Cardiac fibroblast (primary cell): Measurements from ENCODE around the gene ARHGEF38.
"Not testable (repeated sequence)": the region's sequence is repeated elsewhere in the genome, so short reads cannot be mapped to it uniquely, and the experiment has no call there.

Source experiments
- DNase-seq, 2 donors: peaks; one replicate each; pipeline versions ENCODE4 v3.0.0 to v3.0.0-alpha.2; 2010; ENCODE audit warnings: low read depth in 2 of 2
- H3K4me3 ChIP-seq, 2 donors: replicated peaks in 1 of 2; 1 replicate in 1 of 2; 2 replicates in 1 of 2; pipeline ENCODE4 v1.5.1; 2011; ENCODE audit warnings: low read depth in 2 of 2, low read length in 2 of 2, mild to moderate bottlenecking in 2 of 2, moderate library complexity in 1 of 2
- CTCF ChIP-seq: IDR thresholded peaks from one replicate; pipeline ENCODE4 v1.5.1; 2011; ENCODE audit warnings: low read depth, mild to moderate bottlenecking, low read length, inconsistent platforms

ARHGEF38 gene

GRCh38 chr4:105603158-105603557, 50.7 kb downstream of the ARHGEF38 start:
- no peak for DNase-seq
- H3K4me3 ChIP-seq, result no peak overlapping the region
- TF ChIP-seq CTCF, result no peak

- DNase-seq, result peak; percentile 61 to 62
- no peak for TF ChIP-seq CTCF
- no peak overlapping the region for H3K4me3 ChIP-seq
Measured at GRCh38 chr4:105605493-105605892, 53.1 kb downstream of the ARHGEF38 start.

GRCh38 chr4:105607876-105608275, 55.5 kb downstream of the ARHGEF38 start:
- no peak for TF ChIP-seq CTCF
- DNase-seq, result no peak
- no peak overlapping the region for H3K4me3 ChIP-seq

GRCh38 chr4:105609819-105610218, 57.4 kb downstream of the ARHGEF38 start:
- DNase-seq, H3K4me3 ChIP-seq: not testable (repeated sequence)

GRCh38 chr4:105613306-105613705, 60.9 kb downstream of the ARHGEF38 start:
- no peak for TF ChIP-seq CTCF
- DNase-seq, result peak in 1 of 2 donors; percentile 16
- no peak overlapping the region for H3K4me3 ChIP-seq

GRCh38 chr4:105619188-105619931, 66.9 kb downstream of the ARHGEF38 start:
- TF ChIP-seq CTCF, result no peak
- peak in 1 of 2 donors; percentile 67 for DNase-seq
- no peak overlapping the region for H3K4me3 ChIP-seq

GRCh38 chr4:105620640-105621323, 68.4 kb downstream of the ARHGEF38 start:
- no peak for TF ChIP-seq CTCF
- peak; percentile 72 to 79 for DNase-seq
- H3K4me3 ChIP-seq, result no peak overlapping the region
